IPS-20b (cell line): ENCODE results near the gene ISG20.

ENCODE experiments used
- H3K27ac ChIP-seq: one replicate; pipeline ENCODE4 v1.5.1; 2013; ENCODE audit warnings: low read length
- H3K27me3 ChIP-seq: 2 replicates; pipeline ENCODE4 v1.6.1; 2013; ENCODE audit warnings: mild to moderate bottlenecking, low read length, inconsistent platforms; ENCODE audit not compliant: insufficient read depth
- H3K36me3 ChIP-seq: 2 replicates; pipeline ENCODE4 v1.6.1; 2013; ENCODE audit warnings: low read depth, mild to moderate bottlenecking, inconsistent platforms, low read length, moderate library complexity; ENCODE audit not compliant: insufficient read depth
- H3K4me1 ChIP-seq: 2 replicates; pipeline ENCODE4 v1.6.1; 2013; ENCODE audit warnings: mild to moderate bottlenecking, control low read depth, inconsistent platforms, low read length, moderate library complexity; ENCODE audit not compliant: insufficient read depth
- H3K4me3 ChIP-seq: 2 replicates; pipeline ENCODE4 v1.5.1; 2013; ENCODE audit warnings: mild to moderate bottlenecking, low read length, inconsistent platforms
- H3K9ac ChIP-seq: 2 replicates; pipeline ENCODE4 v1.6.1; 2013; ENCODE audit warnings: low read depth, mild to moderate bottlenecking, inconsistent platforms, low read length, moderate library complexity
- H3K9me3 ChIP-seq: 2 replicates; pipeline ENCODE4 v1.6.1; 2013; ENCODE audit warnings: mild to moderate bottlenecking, low read depth, low read length, inconsistent platforms; ENCODE audit not compliant: insufficient read depth

ISG20 gene

DNA sequence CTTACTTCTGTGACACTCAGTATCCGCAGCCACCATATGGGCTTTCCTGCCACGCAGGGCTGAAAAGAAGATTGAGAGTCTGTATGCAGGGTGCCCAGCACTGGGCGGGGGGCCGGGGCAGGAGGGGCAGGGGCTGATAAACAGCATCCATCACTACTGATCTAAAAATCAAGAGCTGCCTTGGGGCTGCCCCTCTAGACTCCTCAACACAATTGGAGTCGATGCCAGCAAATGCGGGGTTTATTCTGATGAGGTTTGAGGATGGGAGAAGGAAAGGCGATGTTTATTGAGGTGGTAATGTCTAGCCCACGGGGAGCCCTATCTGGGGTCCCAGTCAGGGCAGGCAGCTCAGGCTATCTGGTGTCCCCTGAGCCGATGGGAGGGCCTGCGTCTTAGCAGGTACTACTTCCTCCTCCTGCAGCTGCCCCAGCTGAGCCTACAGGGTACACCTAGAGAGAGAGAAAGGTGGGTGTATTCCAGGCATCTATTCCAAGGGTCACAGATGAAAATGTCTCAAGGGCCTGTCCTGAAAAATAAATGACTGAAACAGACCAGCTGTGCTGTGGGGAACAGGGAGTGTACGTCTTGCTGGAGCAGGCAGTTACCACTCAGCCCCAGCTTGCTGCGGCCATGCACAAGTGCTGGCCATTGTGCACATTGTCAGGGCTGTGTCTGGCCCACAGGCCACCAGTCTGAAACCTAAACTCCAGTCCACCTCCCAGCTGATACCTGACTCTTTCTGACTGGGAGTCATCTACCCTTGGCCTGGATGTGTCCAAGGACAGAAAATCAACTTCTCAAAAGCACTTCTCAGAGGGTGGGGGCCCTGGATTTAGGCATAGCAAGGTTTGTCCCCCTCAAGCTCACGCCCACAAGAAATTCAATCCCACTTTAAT is 19.5 kb downstream of the ISG20 start:
- H3K9me3 ChIP-seq: no peaks in the 10 kb centered on the region
- no peak overlapping the region for H3K27ac ChIP-seq
- no peak overlapping the region for H3K4me3 ChIP-seq
- H3K27me3 ChIP-seq: no peaks in the 10 kb centered on the region
- no peak overlapping the region for H3K9ac ChIP-seq
- peaks cover 3% of the 10 kb centered on the region; the same call in 1 of the 2 replicates for H3K4me1 ChIP-seq
- H3K36me3 ChIP-seq: no peaks in the 10 kb centered on the region

DNA sequence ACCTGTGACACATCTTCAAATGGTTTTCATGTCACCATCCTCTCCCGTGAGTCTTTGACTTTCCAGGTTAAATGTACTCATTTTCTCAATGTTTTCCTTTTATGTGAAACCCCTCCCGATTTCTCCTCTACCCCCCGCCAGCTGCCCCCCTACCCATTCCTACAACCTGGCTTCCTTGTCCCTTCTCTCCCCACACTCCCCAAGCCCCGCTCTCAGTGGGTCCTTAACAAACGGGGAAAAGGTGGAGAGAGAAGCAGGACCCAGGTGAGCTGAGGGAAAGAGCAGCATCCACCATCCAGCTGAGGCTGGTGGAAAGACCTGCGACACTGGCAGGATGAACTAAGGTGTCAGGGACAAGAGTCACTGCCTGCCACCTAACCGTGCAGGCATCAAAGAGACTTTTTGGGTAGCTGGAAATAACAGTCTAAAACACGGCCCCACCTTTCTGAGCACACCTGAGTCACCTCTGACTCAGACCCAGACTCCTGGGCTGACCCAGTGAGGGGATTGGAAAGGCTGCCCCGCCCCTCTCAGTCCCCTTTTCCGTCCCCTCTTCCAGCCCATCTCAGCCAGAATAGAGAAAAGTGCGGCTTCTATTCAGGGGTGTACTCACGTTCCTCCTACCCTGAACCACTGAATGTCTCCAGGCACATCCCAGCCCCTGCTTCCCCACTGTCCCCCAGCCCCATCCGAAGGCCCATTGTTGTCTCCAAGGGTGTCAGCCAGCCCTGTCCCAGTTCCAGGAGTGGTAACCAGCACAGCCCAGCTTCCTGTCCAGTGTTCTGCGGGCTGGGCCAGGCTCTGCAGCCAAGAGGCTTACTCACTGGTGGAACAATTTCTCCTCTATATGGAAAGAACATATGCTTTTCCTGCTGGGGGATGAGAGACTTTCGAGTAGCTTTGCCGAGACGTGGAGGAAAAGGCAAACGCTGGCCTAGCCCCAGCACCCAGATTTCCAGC is 20.4 kb downstream of the ISG20 start:
- Histone ChIP-seq H3K27ac (no peak overlapping the region), H3K9me3 (no peaks in the 10 kb centered on the region), H3K9ac (no peak overlapping the region)

DNA sequence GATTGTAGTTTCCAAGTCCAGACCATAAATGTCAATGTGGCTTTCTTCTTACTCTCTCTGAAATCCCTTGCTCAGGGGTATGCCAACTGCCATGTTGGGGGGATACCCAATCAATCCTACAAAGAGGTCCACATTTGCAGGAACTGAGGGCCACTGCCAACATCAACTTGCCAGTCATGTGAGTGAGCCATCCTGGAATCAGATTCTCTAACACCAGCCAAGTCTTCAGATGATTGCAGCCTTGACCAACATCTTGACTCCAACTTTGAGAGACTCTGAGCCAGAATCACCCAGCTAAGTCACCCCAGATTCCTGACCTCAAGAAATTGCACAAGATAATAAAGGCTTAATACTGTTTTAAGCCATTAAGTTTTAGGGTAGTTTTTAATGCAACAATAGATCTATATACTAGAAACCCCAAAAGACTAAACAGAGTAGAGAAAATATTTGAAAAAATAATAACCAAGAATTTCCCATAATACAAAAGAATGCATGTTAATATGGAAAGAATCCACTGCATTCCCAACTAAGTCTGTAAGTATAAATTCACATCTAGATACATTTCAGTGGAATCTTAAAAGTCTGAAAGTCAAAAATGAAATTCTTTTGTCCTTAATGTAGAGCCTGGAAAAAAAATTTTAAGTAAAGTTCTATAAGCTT is 22.4 kb downstream of the ISG20 start:
- no peak overlapping the region for H3K4me3 ChIP-seq
- no peak overlapping the region for H3K27ac ChIP-seq
- H3K9ac ChIP-seq: no peak overlapping the region
- peaks cover 3% of the 10 kb centered on the region; the same call in 1 of the 2 replicates for H3K4me1 ChIP-seq
- H3K9me3 ChIP-seq: no peaks in the 10 kb centered on the region
- no peaks in the 10 kb centered on the region for H3K27me3 ChIP-seq
- H3K36me3 ChIP-seq: no peaks in the 10 kb centered on the region

More for the DNA sequence above, 20.4 kb downstream of the ISG20 start:
- H3K36me3 ChIP-seq: no peaks in the 10 kb centered on the region
- peaks cover 3% of the 10 kb centered on the region; the same call in 1 of the 2 replicates for H3K4me1 ChIP-seq
- H3K27me3 ChIP-seq: no peaks in the 10 kb centered on the region
- no peak overlapping the region for H3K4me3 ChIP-seq

DNA sequence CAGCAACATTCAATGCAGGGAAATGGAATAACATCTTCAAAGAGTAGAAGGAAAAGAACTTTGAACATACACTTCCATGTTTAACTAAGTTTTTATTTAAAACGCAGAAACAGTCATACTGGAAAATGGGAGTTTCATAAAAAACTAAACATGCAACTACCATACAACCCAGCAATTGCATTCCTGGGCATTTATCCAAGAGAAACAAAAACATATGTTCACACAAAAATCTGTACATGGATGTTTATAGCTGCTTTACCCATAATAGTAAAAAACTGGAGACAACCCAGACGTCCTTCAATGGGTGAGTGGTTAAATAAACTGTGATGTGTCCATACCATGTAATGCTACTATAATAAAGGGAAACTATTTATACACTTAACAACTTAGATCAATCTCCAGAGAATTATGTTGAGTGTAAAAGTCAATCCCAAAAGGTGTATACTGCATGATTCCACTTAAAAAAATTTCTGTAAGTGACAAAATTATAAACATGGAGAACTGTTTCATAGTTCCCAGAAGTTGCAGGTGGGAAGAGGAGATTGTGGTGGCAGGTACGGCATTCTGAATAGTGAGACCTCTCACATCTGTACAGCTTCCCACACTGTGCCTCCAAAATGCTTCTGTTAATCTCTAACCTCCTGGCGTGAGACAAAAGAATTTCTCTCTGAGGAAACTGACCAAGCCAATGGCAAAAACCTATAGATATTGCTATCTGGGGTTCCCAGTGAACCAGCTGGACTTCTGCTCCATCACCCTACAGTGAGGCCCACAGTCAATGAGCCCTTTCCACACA is 23.1 kb downstream of the ISG20 start:
- H3K27ac ChIP-seq: no peak overlapping the region
- no peak overlapping the region for H3K4me3 ChIP-seq
- no peaks in the 10 kb centered on the region for H3K36me3 ChIP-seq
- H3K27me3 ChIP-seq: no peaks in the 10 kb centered on the region
- H3K9me3 ChIP-seq: no peaks in the 10 kb centered on the region
- no peak overlapping the region for H3K9ac ChIP-seq
- peaks cover 3% of the 10 kb centered on the region; the same call in 1 of the 2 replicates for H3K4me1 ChIP-seq

DNA sequence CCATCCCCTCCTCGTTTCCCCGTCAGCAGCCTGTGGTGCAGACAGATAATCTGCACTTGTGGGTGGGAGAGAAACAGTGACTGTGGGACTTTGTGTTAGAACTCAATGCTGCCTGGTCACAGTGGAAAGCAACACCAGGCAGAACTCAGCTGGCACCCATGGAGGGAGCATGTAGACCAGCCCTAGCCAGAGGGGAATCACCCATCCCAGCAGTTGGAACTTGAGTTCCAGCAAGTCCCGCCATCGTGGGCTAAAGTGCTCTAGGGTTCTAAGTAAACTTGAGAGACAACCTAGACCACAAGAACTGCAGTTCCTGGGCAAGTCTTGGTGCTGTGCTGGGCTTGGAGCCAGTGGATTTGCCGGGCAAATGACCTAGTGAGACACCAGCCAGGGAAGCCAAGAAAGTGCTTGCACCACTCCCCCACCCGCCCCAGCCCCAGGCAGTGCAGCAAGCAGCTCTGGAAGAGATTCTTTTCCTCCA is 24.4 kb downstream of the ISG20 start:
- Histone ChIP-seq H3K9me3 (no peaks in the 10 kb centered on the region), H3K4me3 (no peak overlapping the region), H3K27ac (no peak overlapping the region), H3K36me3 (no peaks in the 10 kb centered on the region), H3K9ac (no peak overlapping the region), H3K27me3 (no peaks in the 10 kb centered on the region), H3K4me1 (no peaks in the 10 kb centered on the region; the same call in 1 of the 2 replicates)

DNA sequence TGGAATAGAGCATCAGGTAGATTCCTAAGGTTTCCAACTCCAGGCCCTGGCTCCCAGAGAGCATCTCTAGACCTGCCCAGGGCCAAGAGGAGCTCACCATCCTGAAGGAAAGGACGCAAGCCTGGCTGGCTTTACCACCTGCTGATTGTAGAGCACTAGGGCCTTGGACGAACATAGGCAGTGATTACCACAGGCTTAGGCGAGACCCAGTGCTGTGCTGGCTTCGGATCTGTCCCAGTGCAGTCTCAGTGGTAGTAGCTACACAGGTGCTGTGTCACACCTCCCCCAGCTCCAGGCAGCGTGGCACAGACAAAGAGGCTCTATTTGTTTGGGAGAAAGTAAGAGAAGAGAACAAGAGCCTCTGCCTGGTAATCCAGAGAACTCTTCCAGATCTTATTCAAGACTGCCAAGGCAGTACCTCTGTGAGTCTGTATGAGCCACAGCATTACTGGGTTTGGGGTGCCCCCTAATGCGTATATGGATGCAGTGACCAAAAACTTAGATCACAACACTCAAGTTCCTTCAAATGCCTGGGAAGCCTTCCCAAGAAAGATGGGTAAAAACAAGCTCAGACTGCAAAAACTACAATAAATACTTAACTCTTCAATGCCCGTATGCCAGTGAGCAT is 25.4 kb downstream of the ISG20 start:
- Histone ChIP-seq H3K4me1 (no peaks in the 10 kb centered on the region), H3K27me3 (no peaks in the 10 kb centered on the region), H3K9ac (no peak overlapping the region), H3K27ac (no peak overlapping the region), H3K36me3 (no peaks in the 10 kb centered on the region), H3K9me3 (no peaks in the 10 kb centered on the region), H3K4me3 (no peak overlapping the region)

DNA sequence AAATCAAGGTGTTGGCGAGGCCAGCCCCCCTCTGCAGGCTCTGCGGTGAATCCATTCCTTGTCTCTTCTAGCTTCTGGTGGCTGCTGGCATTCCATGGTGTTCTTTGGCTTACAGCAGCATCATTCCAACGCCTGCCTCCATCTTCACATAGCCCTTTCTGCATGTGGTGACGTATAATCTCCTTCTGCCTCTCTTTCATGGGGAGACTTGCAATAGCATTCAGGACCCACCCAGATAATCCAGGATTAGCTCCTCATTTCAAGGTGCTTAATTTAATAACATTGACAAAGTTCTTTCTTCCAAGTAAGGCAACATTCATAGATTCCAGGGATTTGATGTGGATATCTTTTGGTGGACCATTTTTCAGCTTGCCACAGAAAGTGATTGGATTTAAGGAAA is 35.8 kb downstream of the ISG20 start:
- H3K4me1 ChIP-seq: no peaks in the 10 kb centered on the region
- H3K4me3 ChIP-seq: no peak overlapping the region
- H3K36me3 ChIP-seq: no peaks in the 10 kb centered on the region
- H3K27me3 ChIP-seq: no peaks in the 10 kb centered on the region
- no peak overlapping the region for H3K27ac ChIP-seq
- no peaks in the 10 kb centered on the region for H3K9me3 ChIP-seq
- H3K9ac ChIP-seq: no peak overlapping the region

DNA sequence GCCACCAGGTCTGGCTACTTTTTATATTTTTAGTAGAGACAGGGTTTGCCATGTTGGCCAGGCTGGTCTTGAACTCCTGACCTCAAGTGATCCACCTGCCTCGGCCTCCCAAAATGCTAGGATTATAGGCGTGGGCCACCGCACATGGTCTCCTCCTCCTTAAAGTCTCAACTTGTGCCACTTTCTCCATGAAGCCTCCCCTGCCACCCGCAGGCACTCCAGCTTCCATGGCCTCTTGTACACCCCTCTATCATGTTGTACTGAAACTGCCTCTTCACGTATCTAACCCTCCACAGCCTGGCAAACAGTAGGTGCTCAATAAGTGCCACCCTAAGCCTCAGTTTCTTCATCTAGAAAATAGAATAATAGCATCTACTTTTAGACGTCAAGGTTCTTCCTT is 39.9 kb downstream of the ISG20 start:
- Histone ChIP-seq H3K4me1 (no peaks in the 10 kb centered on the region), H3K4me3 (no peak overlapping the region), H3K27ac (no peak overlapping the region), H3K36me3 (no peaks in the 10 kb centered on the region), H3K9ac (no peak overlapping the region), H3K27me3 (no peaks in the 10 kb centered on the region), H3K9me3 (no peaks in the 10 kb centered on the region)

DNA sequence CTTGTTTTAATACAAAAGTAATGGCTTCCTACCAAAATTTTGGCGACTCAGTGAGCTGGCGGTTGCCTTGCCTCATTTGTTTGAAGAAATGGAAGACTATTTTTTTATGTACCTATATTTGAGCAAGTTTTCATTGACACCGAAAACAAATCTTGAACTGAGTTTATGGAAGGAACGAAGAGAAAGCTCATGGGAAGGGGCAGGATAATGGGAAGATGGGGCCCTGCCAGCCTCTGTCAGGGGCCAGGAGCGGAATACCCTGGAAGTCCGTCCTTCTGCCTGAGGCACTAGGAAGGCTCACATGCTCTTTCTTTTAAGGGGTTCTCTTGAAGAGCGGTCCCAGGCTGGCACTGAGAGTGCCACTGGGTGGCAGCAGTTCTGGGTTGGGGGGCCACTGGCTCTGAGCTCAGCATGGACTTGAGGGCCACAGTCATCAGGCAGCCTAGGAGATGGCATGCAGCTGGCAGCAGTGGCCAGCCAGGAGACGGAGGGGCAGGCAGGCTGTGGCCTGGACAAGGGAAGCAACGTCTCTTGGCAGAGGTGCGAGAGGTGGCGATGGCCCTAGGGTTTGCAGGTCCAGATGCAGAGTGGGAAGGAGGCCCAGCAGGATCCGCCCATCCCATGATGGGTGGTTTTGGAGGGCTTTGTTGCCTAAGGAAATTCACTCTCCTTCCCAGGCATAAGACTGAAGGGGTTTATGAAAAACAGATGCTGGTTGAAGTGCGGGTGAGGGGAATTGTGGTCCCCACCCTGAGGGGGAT is 41.6 kb downstream of the ISG20 start:
- H3K9me3 ChIP-seq: no peaks in the 10 kb centered on the region
- no peaks in the 10 kb centered on the region for H3K36me3 ChIP-seq
- H3K27me3 ChIP-seq: no peaks in the 10 kb centered on the region
- H3K4me1 ChIP-seq: no peaks in the 10 kb centered on the region
- H3K9ac ChIP-seq: no peak overlapping the region
- H3K4me3 ChIP-seq: no peak overlapping the region
- H3K27ac ChIP-seq: no peak overlapping the region

DNA sequence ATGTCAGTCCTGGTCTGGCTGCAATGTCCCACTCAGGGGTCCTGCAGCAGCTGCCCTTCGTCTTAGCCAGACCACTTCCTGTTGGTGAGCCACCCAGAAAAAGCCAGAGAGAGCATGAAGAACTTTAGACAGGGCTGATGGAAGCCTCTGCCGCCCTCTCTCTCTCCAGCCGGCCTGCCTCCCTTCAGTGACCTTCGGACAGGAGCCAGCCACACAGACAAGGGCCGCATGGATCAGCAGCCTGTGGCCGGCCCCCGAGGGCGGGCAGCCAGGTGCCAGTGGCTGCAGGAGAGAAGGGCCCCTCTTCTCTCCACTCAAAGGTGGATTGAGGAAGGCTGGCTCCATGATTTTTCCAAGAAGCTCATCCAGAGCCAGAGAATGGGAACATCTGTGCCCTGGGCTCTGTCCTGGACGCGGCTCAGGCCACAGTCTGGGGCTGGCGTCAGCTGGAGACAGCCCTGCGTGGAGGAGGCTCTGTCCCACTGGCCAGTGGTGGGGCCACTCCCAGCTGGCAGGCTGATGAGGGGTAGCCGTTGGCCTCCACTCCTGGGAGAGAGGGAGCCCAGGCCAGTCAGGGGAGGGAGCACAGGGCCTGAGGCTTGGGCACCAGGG is 42.9 kb downstream of the ISG20 start:
- Histone ChIP-seq H3K4me3 (no peak overlapping the region), H3K9ac (no peak overlapping the region), H3K36me3 (no peaks in the 10 kb centered on the region), H3K9me3 (no peaks in the 10 kb centered on the region), H3K27me3 (no peaks in the 10 kb centered on the region), H3K4me1 (no peaks in the 10 kb centered on the region), H3K27ac (no peak overlapping the region)
